DND-41 (cell line): ENCODE measurements around the gene ITGB2.
"Not testable (repeated sequence)": the region's sequence is repeated elsewhere in the genome, so short reads cannot be mapped to it uniquely, and the experiment has no call there.

Source experiments
- ATAC-seq: fragments of 200-7000 bp; cut with Tn5 transposase; 3 replicates; pipeline ENCODE4 v1.9.1; 2021; ENCODE audit warnings: low read depth; ENCODE audit not compliant: insufficient read depth
- DNase-seq: peaks from one replicate; pipeline ENCODE4 v3.0.0-alpha.2; 2020
- H2AFZ ChIP-seq: 2 replicates; pipeline ENCODE4 v1.6.0; 2012; ENCODE audit warnings: low read depth, low read length
- H3K27ac ChIP-seq: 2 replicates; pipeline ENCODE4 v1.5.1; 2012; ENCODE audit warnings: low read length, inconsistent platforms
- H3K27me3 ChIP-seq: fragments of 200-600 bp; sonication (generic); 2 replicates; pipeline ENCODE4 v1.6.0; 2012; ENCODE audit warnings: low read length, mild to moderate bottlenecking, inconsistent platforms; ENCODE audit not compliant: insufficient read depth, poor library complexity
- H3K36me3 ChIP-seq: 2 replicates; pipeline ENCODE4 v1.5.1; 2012; ENCODE audit warnings: low read length, inconsistent platforms; ENCODE audit not compliant: insufficient read depth
- H3K4me1 ChIP-seq: 2 replicates; pipeline ENCODE4 v1.5.1; 2012; ENCODE audit warnings: mild to moderate bottlenecking, low read length; ENCODE audit not compliant: insufficient read depth
- H3K4me2 ChIP-seq: 2 replicates; pipeline ENCODE4 v1.6.0; 2012; ENCODE audit warnings: mild to moderate bottlenecking, moderate library complexity, low read length, inconsistent platforms; ENCODE audit not compliant: insufficient read depth
- H3K4me3 ChIP-seq, 2 experiments: fragments of 200-600 bp in 1 of 2; shearing (Covaris generic) in 1 of 2; 2 replicates each; pipeline ENCODE4 v1.5.1; 2012 to 2016; ENCODE audit warnings: inconsistent platforms in 2 of 2, low read length in 2 of 2, mild to moderate bottlenecking in 2 of 2, low read depth in 1 of 2, moderate library complexity in 1 of 2
- H3K79me2 ChIP-seq: 2 replicates; pipeline ENCODE4 v1.6.0; 2012; ENCODE audit warnings: low read length, inconsistent platforms; ENCODE audit not compliant: insufficient read depth
- H3K9ac ChIP-seq: 2 replicates; pipeline ENCODE4 v1.6.0; 2012; ENCODE audit warnings: low read depth, mild to moderate bottlenecking, inconsistent platforms, low read length, moderate library complexity
- H3K9me3 ChIP-seq: 2 replicates; pipeline ENCODE4 v1.5.1; 2012; ENCODE audit warnings: low read length, moderate library complexity, mild to moderate bottlenecking, inconsistent platforms; ENCODE audit not compliant: insufficient read depth, severe bottlenecking
- H4K20me1 ChIP-seq: 2 replicates; pipeline ENCODE4 v1.6.0; 2012; ENCODE audit warnings: low read length; ENCODE audit not compliant: insufficient read depth
- EZH2 ChIP-seq: IDR thresholded peaks from 3 replicates; pipeline ENCODE4 v1.6.1; 2012; ENCODE audit warnings: borderline replicate concordance, low read depth, mild to moderate bottlenecking, moderate library complexity, low read length, inconsistent platforms; ENCODE audit not compliant: severe bottlenecking
- TF ChIP-seq, protein P1 (sequence below): IDR thresholded peaks from 2 replicates; pipeline ENCODE4 v1.5.1; 2012; ENCODE audit warnings: borderline replicate concordance, low read length, moderate library complexity, mild to moderate bottlenecking; ENCODE audit not compliant: poor library complexity, severe bottlenecking; ENCODE audit errors: extremely low read depth

ITGB2 gene

DNA sequence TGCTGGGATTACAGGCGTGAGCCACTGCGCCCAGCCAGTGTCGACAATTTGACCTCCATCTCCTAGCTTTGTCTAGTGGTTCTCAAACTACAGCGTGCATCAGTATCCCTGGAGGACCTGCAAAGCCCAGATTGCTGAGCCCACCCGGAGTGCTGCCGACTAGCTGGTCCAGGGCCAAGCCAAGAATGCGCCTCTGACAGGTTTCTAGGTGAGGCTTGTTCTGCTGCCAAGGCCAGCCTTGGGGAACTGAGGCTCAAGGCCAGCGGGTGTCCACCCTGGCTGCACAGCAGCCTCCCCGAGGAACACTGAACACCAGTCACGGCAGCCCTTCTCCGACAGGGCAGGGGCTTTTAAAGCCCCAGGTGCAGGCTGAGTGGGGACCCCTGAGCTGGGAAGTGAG, 37.4 kb downstream of the ITGB2 start:
- H3K79me2 ChIP-seq: no peaks in the 10 kb centered on the region
- no peaks in the 10 kb centered on the region for H3K9me3 ChIP-seq
- ATAC-seq (no peak), DNase-seq (no peak)
- H2AFZ ChIP-seq: no peak overlapping the region
- peaks cover 29% of the 10 kb centered on the region for H3K36me3 ChIP-seq
- TF ChIP-seq, protein P1, sequence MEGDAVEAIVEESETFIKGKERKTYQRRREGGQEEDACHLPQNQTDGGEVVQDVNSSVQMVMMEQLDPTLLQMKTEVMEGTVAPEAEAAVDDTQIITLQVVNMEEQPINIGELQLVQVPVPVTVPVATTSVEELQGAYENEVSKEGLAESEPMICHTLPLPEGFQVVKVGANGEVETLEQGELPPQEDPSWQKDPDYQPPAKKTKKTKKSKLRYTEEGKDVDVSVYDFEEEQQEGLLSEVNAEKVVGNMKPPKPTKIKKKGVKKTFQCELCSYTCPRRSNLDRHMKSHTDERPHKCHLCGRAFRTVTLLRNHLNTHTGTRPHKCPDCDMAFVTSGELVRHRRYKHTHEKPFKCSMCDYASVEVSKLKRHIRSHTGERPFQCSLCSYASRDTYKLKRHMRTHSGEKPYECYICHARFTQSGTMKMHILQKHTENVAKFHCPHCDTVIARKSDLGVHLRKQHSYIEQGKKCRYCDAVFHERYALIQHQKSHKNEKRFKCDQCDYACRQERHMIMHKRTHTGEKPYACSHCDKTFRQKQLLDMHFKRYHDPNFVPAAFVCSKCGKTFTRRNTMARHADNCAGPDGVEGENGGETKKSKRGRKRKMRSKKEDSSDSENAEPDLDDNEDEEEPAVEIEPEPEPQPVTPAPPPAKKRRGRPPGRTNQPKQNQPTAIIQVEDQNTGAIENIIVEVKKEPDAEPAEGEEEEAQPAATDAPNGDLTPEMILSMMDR: no peak
- TF ChIP-seq EZH2: no peak
- peaks cover 3% of the 10 kb centered on the region for H3K27me3 ChIP-seq
- H3K9ac ChIP-seq: no peak overlapping the region
- no peaks in the 10 kb centered on the region for H4K20me1 ChIP-seq
- H3K4me1 ChIP-seq: no peaks in the 10 kb centered on the region
- H3K4me2 ChIP-seq: no peak overlapping the region
- H3K27ac ChIP-seq: no peak overlapping the region
- no peak overlapping the region for H3K4me3 ChIP-seq

DNA sequence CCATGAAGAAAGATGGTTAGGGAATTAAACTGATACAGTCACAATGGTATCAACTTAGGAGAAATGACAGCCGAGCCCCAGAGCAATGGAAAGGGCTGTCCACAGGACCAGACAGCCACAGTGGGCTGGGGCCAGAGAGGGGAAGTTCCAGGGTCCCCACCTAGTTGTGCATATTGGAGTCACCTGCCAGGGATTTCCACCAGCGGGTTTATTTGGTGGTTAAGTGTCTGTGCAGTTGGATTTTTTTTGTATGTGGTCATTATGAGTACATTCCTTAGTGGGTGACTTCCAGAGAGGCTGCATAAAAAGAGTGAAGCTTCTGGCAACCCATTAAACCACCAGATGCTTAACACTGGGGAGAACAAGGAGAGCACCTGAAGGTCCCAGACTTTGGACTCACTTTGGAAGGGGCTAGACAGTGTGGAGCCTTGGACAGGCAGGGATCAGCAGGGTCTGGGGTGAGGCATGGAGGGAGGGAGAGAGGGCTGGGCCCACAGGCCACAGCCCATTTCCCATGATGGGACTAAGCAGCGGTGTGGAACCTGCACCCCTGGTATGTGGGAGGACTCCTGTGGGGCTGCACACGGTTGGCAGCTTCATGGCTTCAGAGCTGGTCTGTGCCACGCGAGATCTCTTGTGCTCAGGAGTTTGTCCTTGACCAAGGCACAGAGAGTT, 39.4 kb downstream of the ITGB2 start:
- Histone ChIP-seq H3K36me3 (peaks cover 9% of the 10 kb centered on the region), H3K9me3 (no peaks in the 10 kb centered on the region), H3K79me2 (no peaks in the 10 kb centered on the region), H3K27ac (no peak overlapping the region), H3K9ac (no peak overlapping the region), H3K4me2 (no peak overlapping the region), H3K27me3 (peaks cover 3% of the 10 kb centered on the region), H2AFZ (no peak overlapping the region), H3K4me1 (no peaks in the 10 kb centered on the region), H3K4me3 (no peak overlapping the region), H4K20me1 (no peaks in the 10 kb centered on the region)
- peak; percentile 25; the same call in 1 of the 3 replicates for ATAC-seq
- no peak for DNase-seq
- TF ChIP-seq, protein P1: no peak
- TF ChIP-seq EZH2: no peak

DNA sequence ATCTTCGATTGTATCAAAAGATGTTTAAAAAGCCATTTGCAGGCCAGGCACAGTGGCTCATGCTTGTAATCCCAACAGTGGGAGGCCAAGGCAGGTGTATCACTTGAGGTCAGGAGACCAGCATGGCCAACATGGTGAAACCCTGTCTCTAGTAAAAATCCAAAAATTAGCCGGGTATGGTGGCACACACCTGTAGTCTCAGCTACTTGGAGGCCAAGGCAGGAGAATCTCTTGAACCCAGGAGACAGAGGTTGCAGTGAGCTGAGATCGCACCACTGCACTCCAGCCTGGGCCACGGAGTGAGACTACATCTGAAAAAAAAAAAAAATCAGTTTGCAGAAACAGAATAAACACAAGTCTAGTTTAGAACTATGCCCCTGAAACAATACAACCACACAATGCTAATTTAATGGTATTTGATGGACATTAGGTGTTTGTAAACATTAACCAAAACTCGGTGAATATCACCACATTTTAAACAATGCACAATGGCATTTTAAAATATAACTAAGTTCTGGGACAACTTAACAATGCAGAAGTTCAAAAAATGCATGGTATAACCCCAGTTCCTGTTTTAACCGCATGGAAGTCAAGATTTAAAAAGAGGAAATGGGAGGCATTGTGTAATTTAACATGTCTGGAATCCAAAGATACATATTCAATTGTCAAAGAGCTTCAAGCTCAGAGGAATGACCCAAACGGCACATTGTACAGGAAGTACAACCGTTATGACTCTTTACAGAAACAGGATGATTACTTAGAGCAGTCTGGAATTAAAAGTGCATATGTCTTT, 40.1 kb downstream of the ITGB2 start:
- 0 out of 3 replicates have a peak, but pooled peaks have one; percentile 41 for ATAC-seq
- H3K79me2 ChIP-seq: no peaks in the 10 kb centered on the region
- H3K27ac ChIP-seq: no peak overlapping the region
- peaks cover 2% of the 10 kb centered on the region; the same call in 1 of the 2 replicates for H3K4me1 ChIP-seq
- DNase-seq: no peak
- H3K9ac ChIP-seq: no peak overlapping the region
- TF ChIP-seq, protein P1: no peak
- no peak for TF ChIP-seq EZH2
- H3K9me3 ChIP-seq: no peaks in the 10 kb centered on the region
- H2AFZ ChIP-seq: no peak overlapping the region
- H3K36me3 ChIP-seq: peaks cover 2% of the 10 kb centered on the region; the same call in 1 of the 2 replicates
- H3K27me3 ChIP-seq: peaks cover 6% of the 10 kb centered on the region
- H3K4me2 ChIP-seq: no peak overlapping the region
- H4K20me1 ChIP-seq: no peaks in the 10 kb centered on the region
- no peak overlapping the region for H3K4me3 ChIP-seq

DNA sequence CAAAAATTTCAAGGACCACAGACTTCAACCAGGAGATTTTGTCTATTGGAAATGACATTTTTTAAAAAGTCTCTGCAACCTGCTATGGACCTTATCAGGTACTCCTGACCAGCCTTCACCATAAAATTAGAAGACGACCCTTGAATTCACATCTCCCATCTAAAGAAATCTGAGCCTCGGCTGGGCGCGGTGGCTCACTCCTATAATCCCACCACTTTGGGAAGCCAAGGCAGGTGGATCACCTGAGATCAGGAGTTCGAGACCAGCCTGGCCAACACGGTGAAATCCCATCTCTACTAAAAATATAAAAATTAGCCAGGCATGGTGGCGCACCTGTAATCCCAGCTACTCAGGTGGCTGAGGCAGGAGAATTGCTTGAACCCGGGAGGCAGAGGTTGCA, 41.5 kb downstream of the ITGB2 start:
- Histone ChIP-seq H3K4me1 (peaks cover 16% of the 10 kb centered on the region), H3K27me3 (peaks cover 20% of the 10 kb centered on the region)
- not testable (repeated sequence) for H3K36me3 ChIP-seq, ATAC-seq, DNase-seq, H3K27ac ChIP-seq, H3K79me2 ChIP-seq, H3K4me3 ChIP-seq, H3K4me2 ChIP-seq, H3K9me3 ChIP-seq, H2AFZ ChIP-seq, H4K20me1 ChIP-seq, H3K9ac ChIP-seq
